Esophagus squamous epithelium (tissue), 4 donors: ENCODE measurements around the gene ENTREP3.
"Not testable (repeated sequence)": the region's sequence is repeated elsewhere in the genome, so short reads cannot be mapped to it uniquely, and the experiment has no call there.

Experiments used
- CTCF ChIP-seq, 6 experiments: fragments of 450-650 bp in 4 of 6; fragments of 200-600 bp in 2 of 6; sonication (generic) in 2 of 6; IDR thresholded peaks; one replicate each; pipeline ENCODE4 v1.5.1; 2016 to 2019; ENCODE audit warnings: antibody characterized with exemption in 6 of 6, mild to moderate bottlenecking in 4 of 6, moderate library complexity in 4 of 6
- POLR2A ChIP-seq, 4 donors: fragments of 450-650 bp; IDR thresholded peaks; one replicate each; pipeline ENCODE4 v1.6.1; 2017; ENCODE audit warnings: antibody characterized with exemption in 4 of 4, mild to moderate bottlenecking in 4 of 4, moderate library complexity in 3 of 4

- not testable (repeated sequence) for TF ChIP-seq POLR2A, CTCF (IDR thresholded peaks at IDR 0.05)
Observed at GRCh38 chr1:155212051-155212440, 43.2 kb downstream of the ENTREP3 start.
